ENCODE results near the gene DNAJC6. TPM values are rescaled to one million over a fixed set of nuclear protein-coding genes. Genes with fewer than 3 reads are reported as not detected.

Gene DNAJC6
- total RNA-seq, 1 donor from 2014 or later, result 8.3 TPM

GRCh38 chr1:65362545-65362944 lies 53.2 kb downstream of the DNAJC6 start:
- no peaks in the 10 kb centered on the region for H3K36me3 ChIP-seq (ENCODE audit: control insufficient read depth, insufficient read depth, low read length)
- no peak overlapping the region for H3K4me3 ChIP-seq (ENCODE audit: low read depth, low read length)
- DNase-seq (ENCODE audit: low read depth), result no peak
- TF ChIP-seq, protein P1, sequence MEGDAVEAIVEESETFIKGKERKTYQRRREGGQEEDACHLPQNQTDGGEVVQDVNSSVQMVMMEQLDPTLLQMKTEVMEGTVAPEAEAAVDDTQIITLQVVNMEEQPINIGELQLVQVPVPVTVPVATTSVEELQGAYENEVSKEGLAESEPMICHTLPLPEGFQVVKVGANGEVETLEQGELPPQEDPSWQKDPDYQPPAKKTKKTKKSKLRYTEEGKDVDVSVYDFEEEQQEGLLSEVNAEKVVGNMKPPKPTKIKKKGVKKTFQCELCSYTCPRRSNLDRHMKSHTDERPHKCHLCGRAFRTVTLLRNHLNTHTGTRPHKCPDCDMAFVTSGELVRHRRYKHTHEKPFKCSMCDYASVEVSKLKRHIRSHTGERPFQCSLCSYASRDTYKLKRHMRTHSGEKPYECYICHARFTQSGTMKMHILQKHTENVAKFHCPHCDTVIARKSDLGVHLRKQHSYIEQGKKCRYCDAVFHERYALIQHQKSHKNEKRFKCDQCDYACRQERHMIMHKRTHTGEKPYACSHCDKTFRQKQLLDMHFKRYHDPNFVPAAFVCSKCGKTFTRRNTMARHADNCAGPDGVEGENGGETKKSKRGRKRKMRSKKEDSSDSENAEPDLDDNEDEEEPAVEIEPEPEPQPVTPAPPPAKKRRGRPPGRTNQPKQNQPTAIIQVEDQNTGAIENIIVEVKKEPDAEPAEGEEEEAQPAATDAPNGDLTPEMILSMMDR (IDR thresholded peaks at IDR 0.05; ENCODE audit: insufficient read depth, low read length, poor library complexity, severe bottlenecking), result no peak
- no peaks in the 10 kb centered on the region for H3K27me3 ChIP-seq (ENCODE audit: control insufficient read depth, insufficient read depth, low read length)

DNA sequence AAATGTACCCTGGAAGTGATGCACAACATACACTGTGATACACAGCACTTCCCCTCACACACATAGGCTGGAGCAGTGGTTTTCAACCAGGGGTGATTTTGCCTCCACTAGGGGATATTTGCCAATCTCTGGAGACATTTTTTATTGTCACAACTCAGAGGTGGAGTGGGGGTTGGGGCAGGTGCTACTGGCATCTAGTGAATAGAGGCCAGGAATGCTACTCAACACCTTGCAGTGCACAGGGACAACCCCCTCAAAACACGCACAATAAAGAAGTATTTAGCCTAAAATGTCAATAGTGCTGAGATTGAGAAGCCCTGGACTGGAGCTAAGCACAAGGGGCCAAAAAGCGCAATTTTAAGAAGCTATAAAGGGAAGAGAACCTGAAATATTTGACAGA lies 54.1 kb downstream of the DNAJC6 start:
- Histone ChIP-seq H3K27me3 (ENCODE audit: control insufficient read depth, insufficient read depth, low read length) (no peaks in the 10 kb centered on the region), H3K36me3 (ENCODE audit: control insufficient read depth, insufficient read depth, low read length) (no peaks in the 10 kb centered on the region), H3K4me3 (ENCODE audit: low read depth, low read length) (no peak overlapping the region)
- TF ChIP-seq, protein P1 (IDR thresholded peaks at IDR 0.05; ENCODE audit: insufficient read depth, low read length, poor library complexity, severe bottlenecking), result no peak
- DNase-seq (ENCODE audit: low read depth), result no peak

DNA sequence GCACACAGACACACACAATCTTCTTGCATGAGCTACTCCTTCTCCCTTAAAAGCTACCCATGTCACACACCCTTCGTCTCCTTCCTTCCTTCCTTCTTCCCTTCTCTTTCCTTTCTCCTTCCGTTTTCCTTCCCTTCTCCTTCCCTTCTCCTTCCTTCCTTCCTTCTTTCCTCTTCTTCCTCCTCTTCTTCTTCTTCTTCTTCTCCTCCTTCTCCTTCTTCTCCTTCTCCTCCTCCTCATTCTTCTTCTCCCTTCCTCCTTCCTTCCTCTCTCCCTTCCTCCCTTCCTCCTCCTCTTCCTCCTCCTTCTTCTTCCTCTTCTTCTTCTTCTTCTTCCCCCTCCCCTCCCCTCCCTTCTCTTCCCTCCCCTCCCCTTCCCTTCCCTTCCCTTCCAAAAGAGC lies 59.1 kb downstream of the DNAJC6 start:
- DNase-seq (ENCODE audit: low read depth), result no peak
- TF ChIP-seq, protein P1 (IDR thresholded peaks at IDR 0.05; ENCODE audit: insufficient read depth, low read length, poor library complexity, severe bottlenecking), result no peak

DNA sequence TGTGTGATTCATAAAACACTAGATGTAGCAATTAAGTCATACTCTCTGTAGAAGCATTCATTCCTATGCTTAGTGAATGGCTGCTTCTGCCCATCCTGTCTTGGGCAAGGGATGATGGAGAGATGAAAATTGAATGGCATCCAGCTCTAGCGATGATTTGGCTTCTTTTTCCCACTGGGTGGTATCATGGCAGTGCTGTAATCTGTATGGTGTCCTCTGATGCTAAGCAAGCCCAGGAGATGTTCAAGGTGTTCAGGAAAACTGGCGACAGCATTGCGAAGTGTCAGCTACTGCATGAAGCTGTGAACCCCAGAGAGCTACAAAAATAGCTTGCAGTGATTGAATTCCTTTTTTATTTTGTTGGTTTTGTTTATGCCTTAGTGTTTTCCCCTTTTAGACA lies 62.2 kb downstream of the DNAJC6 start:
- Histone ChIP-seq H3K36me3 (ENCODE audit: control insufficient read depth, insufficient read depth, low read length) (no peaks in the 10 kb centered on the region), H3K4me3 (ENCODE audit: low read depth, low read length) (no peak overlapping the region), H3K27me3 (ENCODE audit: control insufficient read depth, insufficient read depth, low read length) (no peaks in the 10 kb centered on the region)
- DNase-seq (ENCODE audit: low read depth), result no peak
- TF ChIP-seq, protein P1 (IDR thresholded peaks at IDR 0.05; ENCODE audit: insufficient read depth, low read length, poor library complexity, severe bottlenecking), result no peak

More for the DNA sequence above, 59.1 kb downstream of the DNAJC6 start:
- H3K36me3 ChIP-seq (ENCODE audit: control insufficient read depth, insufficient read depth, low read length), result no peaks in the 10 kb centered on the region
- no peaks in the 10 kb centered on the region for H3K27me3 ChIP-seq (ENCODE audit: control insufficient read depth, insufficient read depth, low read length)
- no peak overlapping the region for H3K4me3 ChIP-seq (ENCODE audit: low read depth, low read length)

GRCh38 chr1:65372557-65372956 lies 63.2 kb downstream of the DNAJC6 start:
- H3K4me3 ChIP-seq (ENCODE audit: low read depth, low read length), result no peak overlapping the region
- H3K27me3 ChIP-seq (ENCODE audit: control insufficient read depth, insufficient read depth, low read length), result no peaks in the 10 kb centered on the region
- no peak for DNase-seq (ENCODE audit: low read depth)
- TF ChIP-seq, protein P1 (IDR thresholded peaks at IDR 0.05; ENCODE audit: insufficient read depth, low read length, poor library complexity, severe bottlenecking), result no peak
- no peaks in the 10 kb centered on the region for H3K36me3 ChIP-seq (ENCODE audit: control insufficient read depth, insufficient read depth, low read length)

DNA sequence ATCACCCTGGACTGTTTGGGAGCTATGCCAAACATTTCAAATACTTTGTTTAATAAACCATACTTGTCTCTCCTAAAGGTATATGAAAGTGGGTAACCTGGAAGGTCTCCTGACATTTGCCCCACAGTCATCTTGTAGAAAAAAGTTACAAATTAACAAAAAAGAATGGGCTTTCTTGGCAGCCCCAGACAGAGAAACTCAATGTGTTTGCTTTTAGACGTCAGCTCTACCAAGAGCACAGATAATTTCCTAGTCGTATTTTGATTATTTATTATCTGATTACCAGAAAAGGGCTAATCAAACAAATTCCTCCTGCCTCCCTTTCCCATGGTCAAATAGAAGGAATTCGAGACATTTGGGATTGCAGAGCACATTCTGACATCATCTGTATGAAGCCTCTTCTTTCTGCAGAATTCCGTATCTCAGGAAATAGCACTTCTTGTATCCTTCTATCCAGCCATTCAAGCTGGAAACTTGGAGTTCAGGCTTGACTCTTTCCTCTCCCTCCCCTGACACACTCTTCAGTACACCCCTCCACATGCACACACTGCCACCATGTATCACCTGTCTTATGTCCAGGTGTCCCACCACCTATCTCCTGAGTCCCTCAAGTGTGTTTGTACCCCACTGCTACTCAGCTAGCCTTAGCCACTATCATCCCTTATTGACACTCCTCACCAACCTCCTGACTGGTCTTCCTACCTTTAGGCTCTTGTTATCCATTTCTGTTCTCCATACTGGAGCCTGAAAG lies 68.3 kb downstream of the DNAJC6 start:
- no peaks in the 10 kb centered on the region for H3K27me3 ChIP-seq (ENCODE audit: control insufficient read depth, insufficient read depth, low read length)
- no peaks in the 10 kb centered on the region for H3K36me3 ChIP-seq (ENCODE audit: control insufficient read depth, insufficient read depth, low read length)
- DNase-seq (ENCODE audit: low read depth), result no peak
- TF ChIP-seq, protein P1 (IDR thresholded peaks at IDR 0.05; ENCODE audit: insufficient read depth, low read length, poor library complexity, severe bottlenecking), result no peak
- H3K4me3 ChIP-seq (ENCODE audit: low read depth, low read length), result no peak overlapping the region
